Measurements from ENCODE around the gene MESP2. TPM values are rescaled to one million over a fixed set of nuclear protein-coding genes. Genes with fewer than 3 reads are reported as not detected.
A peak's percentile ranks its signal among the peaks of the same experiment; 100 is the strongest.

MESP2 gene, protein sequence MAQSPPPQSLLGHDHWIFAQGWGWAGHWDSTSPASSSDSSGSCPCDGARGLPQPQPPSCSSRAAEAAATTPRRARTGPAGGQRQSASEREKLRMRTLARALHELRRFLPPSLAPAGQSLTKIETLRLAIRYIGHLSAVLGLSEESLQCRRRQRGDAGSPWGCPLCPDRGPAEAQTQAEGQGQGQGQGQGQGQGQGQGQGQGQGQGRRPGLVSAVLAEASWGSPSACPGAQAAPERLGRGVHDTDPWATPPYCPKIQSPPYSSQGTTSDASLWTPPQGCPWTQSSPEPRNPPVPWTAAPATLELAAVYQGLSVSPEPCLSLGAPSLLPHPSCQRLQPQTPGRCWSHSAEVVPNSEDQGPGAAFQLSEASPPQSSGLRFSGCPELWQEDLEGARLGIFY
- total RNA-seq, result not detected
- long read RNA-seq, result 0 reads

DNA sequence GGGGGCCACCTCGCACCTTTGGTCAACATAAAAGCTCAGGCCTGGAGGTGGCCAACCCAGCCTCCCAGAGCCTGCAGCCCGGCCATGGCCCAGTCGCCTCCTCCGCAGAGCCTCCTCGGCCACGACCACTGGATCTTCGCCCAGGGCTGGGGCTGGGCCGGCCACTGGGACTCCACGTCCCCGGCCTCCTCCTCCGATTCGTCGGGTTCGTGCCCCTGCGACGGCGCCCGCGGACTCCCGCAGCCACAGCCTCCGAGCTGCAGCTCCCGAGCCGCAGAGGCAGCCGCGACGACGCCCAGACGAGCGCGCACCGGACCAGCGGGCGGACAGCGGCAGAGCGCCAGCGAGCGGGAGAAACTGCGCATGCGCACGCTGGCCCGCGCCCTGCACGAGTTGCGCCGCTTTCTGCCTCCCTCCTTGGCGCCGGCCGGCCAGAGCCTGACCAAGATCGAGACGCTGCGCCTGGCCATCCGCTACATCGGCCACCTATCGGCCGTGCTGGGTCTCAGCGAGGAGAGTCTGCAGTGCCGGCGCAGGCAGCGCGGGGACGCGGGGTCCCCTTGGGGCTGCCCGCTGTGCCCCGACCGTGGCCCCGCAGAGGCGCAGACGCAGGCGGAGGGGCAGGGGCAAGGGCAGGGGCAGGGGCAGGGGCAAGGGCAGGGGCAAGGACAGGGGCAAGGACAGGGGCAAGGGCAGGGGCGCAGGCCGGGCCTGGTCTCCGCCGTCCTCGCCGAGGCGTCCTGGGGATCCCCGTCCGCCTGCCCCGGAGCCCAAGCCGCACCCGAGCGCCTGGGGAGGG lies at the start of gene MESP2:
TSS of gene MESP2 (plus strand) at position 59 of the 799 bp plus-strand sequence. CDS start at position 85, 26 bp downstream.
- Histone ChIP-seq H3K27ac (no peak within 1 kb of the TSS), H3K27me3 (no peaks in the 10 kb centered on the region), H3K36me3 (no peaks in the 10 kb centered on the region), H3K9me3 (no peaks in the 10 kb centered on the region), H3K4me3 (peak within 1 kb of the TSS; percentile 51), H3K4me1 (peaks cover 4% of the 10 kb centered on the region)
- intact Hi-C loops (cut with DNase I), result no loop called here
- DNase-seq (peak; percentile 93), ATAC-seq (peak; percentile 93)
- TF ChIP-seq, protein P1, sequence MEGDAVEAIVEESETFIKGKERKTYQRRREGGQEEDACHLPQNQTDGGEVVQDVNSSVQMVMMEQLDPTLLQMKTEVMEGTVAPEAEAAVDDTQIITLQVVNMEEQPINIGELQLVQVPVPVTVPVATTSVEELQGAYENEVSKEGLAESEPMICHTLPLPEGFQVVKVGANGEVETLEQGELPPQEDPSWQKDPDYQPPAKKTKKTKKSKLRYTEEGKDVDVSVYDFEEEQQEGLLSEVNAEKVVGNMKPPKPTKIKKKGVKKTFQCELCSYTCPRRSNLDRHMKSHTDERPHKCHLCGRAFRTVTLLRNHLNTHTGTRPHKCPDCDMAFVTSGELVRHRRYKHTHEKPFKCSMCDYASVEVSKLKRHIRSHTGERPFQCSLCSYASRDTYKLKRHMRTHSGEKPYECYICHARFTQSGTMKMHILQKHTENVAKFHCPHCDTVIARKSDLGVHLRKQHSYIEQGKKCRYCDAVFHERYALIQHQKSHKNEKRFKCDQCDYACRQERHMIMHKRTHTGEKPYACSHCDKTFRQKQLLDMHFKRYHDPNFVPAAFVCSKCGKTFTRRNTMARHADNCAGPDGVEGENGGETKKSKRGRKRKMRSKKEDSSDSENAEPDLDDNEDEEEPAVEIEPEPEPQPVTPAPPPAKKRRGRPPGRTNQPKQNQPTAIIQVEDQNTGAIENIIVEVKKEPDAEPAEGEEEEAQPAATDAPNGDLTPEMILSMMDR (IDR thresholded peaks at IDR 0.05), result peak; percentile 47

- Histone ChIP-seq H3K36me3 (no peaks in the 10 kb centered on the region), H3K4me1 (no peaks in the 10 kb centered on the region), H3K27ac (peak overlapping the region; percentile 11), H3K9me3 (no peaks in the 10 kb centered on the region), H3K4me3 (no peak overlapping the region), H3K27me3 (no peaks in the 10 kb centered on the region)
- TF ChIP-seq, protein P1 (IDR thresholded peaks at IDR 0.05), result no peak
- no peak for DNase-seq
- intact Hi-C loops (cut with DNase I), result no loop called here
- ATAC-seq, result peak; percentile 76
Measured at GRCh38 chr15:89728254-89728653, 47.9 kb upstream of the MESP2 start.

DNA sequence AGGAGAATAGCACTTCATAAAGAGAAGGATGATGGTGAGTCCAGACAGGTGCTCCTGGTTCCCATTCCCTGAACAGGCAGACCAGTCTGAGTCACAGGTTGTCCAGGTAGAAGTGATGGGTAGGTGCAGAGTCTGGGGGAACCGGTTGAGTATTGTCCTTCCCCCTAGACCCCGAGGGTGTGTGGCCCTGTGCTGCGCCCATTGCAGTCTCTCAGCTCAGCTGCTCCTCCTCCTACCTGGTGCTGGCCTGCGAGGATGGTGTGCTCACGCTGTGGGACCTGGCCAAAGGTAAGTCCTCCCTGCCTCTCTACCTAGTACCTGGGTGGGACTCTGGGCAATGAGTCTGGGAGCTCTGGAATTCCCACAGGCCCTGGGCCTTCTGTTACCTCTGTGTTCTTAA lies 44.9 kb upstream of the MESP2 start:
- intact Hi-C loops (cut with DNase I), result no loop called here
- no peaks in the 10 kb centered on the region for H3K9me3 ChIP-seq
- TF ChIP-seq, protein P1 (IDR thresholded peaks at IDR 0.05), result no peak
- ATAC-seq (peak; percentile 17), DNase-seq (no peak)
- H3K36me3 ChIP-seq, result no peaks in the 10 kb centered on the region
- H3K27me3 ChIP-seq, result peaks cover 6% of the 10 kb centered on the region
- no peak overlapping the region for H3K27ac ChIP-seq
- no peak overlapping the region for H3K4me3 ChIP-seq
- H3K4me1 ChIP-seq, result no peaks in the 10 kb centered on the region

DNA sequence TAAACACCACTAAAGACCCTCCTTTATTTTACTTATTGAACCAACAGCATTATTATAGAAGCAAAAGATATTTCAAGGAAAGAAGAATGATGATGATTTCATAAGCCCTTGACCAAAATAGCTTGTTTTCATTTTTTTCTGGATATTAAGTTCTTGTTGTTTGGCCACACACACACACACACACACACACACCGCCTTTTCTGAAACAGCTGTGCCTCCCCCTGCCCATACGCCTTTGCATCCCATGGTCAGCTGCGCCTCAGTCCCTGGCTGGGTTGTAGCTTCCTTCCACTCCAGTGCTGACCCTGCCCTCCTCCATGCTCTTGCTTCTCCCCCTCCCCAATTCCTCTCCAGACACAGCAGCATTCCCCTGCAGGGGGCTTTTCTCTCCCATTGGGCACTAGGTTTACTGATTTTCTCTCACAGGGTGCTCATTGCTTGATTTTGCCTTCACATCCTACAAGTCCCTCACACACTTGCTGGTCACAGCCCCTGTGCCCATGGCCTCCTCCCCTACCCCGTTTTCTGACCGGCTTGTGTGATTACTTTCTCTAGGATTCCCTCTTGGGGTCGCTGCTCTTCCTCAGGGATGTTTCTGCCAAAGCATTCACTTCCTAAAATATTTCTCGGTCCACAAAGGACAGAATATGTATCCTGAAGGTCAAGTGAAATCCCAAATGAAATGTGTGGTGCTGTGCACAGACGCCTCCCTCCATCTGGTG lies 43.5 kb upstream of the MESP2 start:
- H3K36me3 ChIP-seq, result no peaks in the 10 kb centered on the region
- intact Hi-C loops (cut with DNase I), result no loop called here

DNA sequence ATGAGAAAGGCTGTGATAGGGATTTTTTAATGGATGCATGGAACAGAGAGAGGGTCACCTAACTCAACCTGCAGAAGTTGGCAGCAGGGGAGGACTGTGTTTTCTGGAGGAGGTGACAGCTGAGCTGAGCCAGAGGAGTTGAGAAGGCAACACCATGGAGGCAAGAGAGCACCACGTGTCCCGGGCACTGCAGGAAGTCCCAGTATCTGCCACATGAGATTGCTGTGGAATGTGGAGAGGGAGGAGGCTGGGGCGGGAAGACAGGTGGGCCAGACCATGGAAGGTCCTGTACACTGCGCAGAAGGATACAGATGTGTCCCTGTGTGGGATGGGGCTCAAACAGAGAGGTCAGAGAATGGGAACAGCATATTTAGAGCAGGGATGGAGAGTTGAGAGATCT lies 40.4 kb upstream of the MESP2 start:
- no peak overlapping the region for H3K27ac ChIP-seq
- no peaks in the 10 kb centered on the region for H3K9me3 ChIP-seq
- H3K36me3 ChIP-seq, result no peaks in the 10 kb centered on the region
- peaks cover 6% of the 10 kb centered on the region for H3K27me3 ChIP-seq
- no peaks in the 10 kb centered on the region for H3K4me1 ChIP-seq
- intact Hi-C loops (cut with DNase I), result no loop called here
- no peak overlapping the region for H3K4me3 ChIP-seq
- TF ChIP-seq, protein P1 (IDR thresholded peaks at IDR 0.05), result no peak
- ATAC-seq (no peak), DNase-seq (no peak)

More for the DNA sequence above, 43.5 kb upstream of the MESP2 start:
- ATAC-seq (no peak), DNase-seq (no peak)
- H3K27me3 ChIP-seq, result peaks cover 6% of the 10 kb centered on the region
- no peak overlapping the region for H3K27ac ChIP-seq
- no peaks in the 10 kb centered on the region for H3K9me3 ChIP-seq
- H3K4me1 ChIP-seq, result no peaks in the 10 kb centered on the region
- no peak overlapping the region for H3K4me3 ChIP-seq
- TF ChIP-seq, protein P1 (IDR thresholded peaks at IDR 0.05), result no peak
